Measurements from ENCODE around the gene CCDC141.
"Not testable (repeated sequence)": the region's sequence is repeated elsewhere in the genome, so short reads cannot be mapped to it uniquely, and the experiment has no call there.

Gene CCDC141

GRCh38 chr2:178997477-178997876, 52.5 kb downstream of the CCDC141 start:
- no peak for TF ChIP-seq CTCF (IDR thresholded peaks at IDR 0.05; ENCODE audit: control insufficient read depth, insufficient read depth, low read depth, low read length, missing control alignments)
- no peak overlapping the region for H3K4me3 ChIP-seq (ENCODE audit: control insufficient read depth, low read depth, low read length)

GRCh38 chr2:178997067-178997466, 52.9 kb downstream of the CCDC141 start:
- H3K4me3 ChIP-seq (ENCODE audit: control insufficient read depth, low read depth, low read length): no peak overlapping the region
- DNase-seq (ENCODE audit: low read depth): no peak
- no peak for TF ChIP-seq CTCF (IDR thresholded peaks at IDR 0.05; ENCODE audit: control insufficient read depth, insufficient read depth, low read depth, low read length, missing control alignments)

More at GRCh38 chr2:178997477-178997876, 52.5 kb downstream of the CCDC141 start:
- no peak for DNase-seq (ENCODE audit: low read depth)

- no peak overlapping the region for H3K4me3 ChIP-seq (ENCODE audit: control insufficient read depth, low read depth, low read length)
- no peak for TF ChIP-seq CTCF (IDR thresholded peaks at IDR 0.05; ENCODE audit: control insufficient read depth, insufficient read depth, low read depth, low read length, missing control alignments)
- DNase-seq (ENCODE audit: low read depth): no peak
These were observed 55.7 kb downstream of the CCDC141 start for GRCh38 chr2:178994264-178994663.

GRCh38 chr2:178993788-178994187, 56.1 kb downstream of the CCDC141 start:
- DNase-seq (ENCODE audit: low read depth): no peak
- no peak for TF ChIP-seq CTCF (IDR thresholded peaks at IDR 0.05; ENCODE audit: control insufficient read depth, insufficient read depth, low read depth, low read length, missing control alignments)
- H3K4me3 ChIP-seq (ENCODE audit: control insufficient read depth, low read depth, low read length): no peak overlapping the region

- not testable (repeated sequence) for H3K4me3 ChIP-seq (ENCODE audit: control insufficient read depth, low read depth, low read length); DNase-seq (ENCODE audit: low read depth)
- TF ChIP-seq CTCF (IDR thresholded peaks at IDR 0.05; ENCODE audit: control insufficient read depth, insufficient read depth, low read depth, low read length, missing control alignments): peak; percentile 36
These were observed 57.2 kb downstream of the CCDC141 start for GRCh38 chr2:178992719-178993118.

GRCh38 chr2:178990533-178991241, 59.2 kb downstream of the CCDC141 start:
- no peak for TF ChIP-seq CTCF (IDR thresholded peaks at IDR 0.05; ENCODE audit: control insufficient read depth, insufficient read depth, low read depth, low read length, missing control alignments)
- DNase-seq (ENCODE audit: low read depth): no peak
- no peak overlapping the region for H3K4me3 ChIP-seq (ENCODE audit: control insufficient read depth, low read depth, low read length)

- DNase-seq (ENCODE audit: low read depth); H3K4me3 ChIP-seq (ENCODE audit: control insufficient read depth, low read depth, low read length): not testable (repeated sequence)
These were observed 60.5 kb downstream of the CCDC141 start for GRCh38 chr2:178989424-178989823.

GRCh38 chr2:178982652-178983051, 67.3 kb downstream of the CCDC141 start:
- not testable (repeated sequence) for H3K4me3 ChIP-seq (ENCODE audit: control insufficient read depth, low read depth, low read length); DNase-seq (ENCODE audit: low read depth)
